ENCODE results near the gene FBXW8. TPM values are rescaled to one million over a fixed set of nuclear protein-coding genes. Genes with fewer than 3 reads are reported as not detected.

FBXW8 gene
- total RNA-seq, 2 donors from 2014 or later: 26.1 to 34.7 TPM

DNA sequence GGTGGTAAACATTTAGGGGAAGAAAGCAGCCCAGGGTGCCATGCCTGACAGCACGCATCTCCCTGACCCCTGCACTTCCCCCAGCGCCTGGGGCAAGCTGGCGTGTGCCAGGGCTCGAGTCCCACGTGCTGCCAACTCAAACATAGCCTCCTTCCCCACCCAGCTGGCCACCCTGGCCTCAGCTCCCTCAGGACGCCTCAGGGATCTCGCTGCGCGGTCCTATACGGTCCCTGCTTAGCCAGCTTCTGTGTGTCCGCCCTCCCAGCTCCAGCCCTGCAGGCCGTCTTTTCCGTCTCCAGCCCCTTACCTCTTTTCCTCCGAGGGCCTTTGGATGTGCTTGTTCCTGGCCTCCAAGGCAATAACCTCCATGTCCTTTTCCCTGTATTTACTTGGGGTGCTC, 117.5 kb downstream of the FBXW8 start:
- Mint-ChIP-seq H3K4me1 (peaks cover 10% of the 10 kb centered on the region), H3K9me3 (no peaks in the 10 kb centered on the region), H3K36me3 (ENCODE audit: low read depth) (peaks cover 39% of the 10 kb centered on the region), H3K27ac (no peak overlapping the region), H3K27me3 (ENCODE audit: insufficient read depth) (no peaks in the 10 kb centered on the region), H3K4me3 (no peak overlapping the region)
- no peak overlapping the region for H3K9ac ChIP-seq (ENCODE audit: extremely low read depth, low read length, poor library complexity, severe bottlenecking)
- DNase-seq: peak; percentile 38
- no peaks in the 10 kb centered on the region for H3K9me3 ChIP-seq (ENCODE audit: control insufficient read depth, low read length)
- H3K27me3 ChIP-seq (ENCODE audit: control insufficient read depth, insufficient read depth, low read length, poor library complexity, severe bottlenecking): no peaks in the 10 kb centered on the region
- no peak overlapping the region for H3K4me3 ChIP-seq (ENCODE audit: low read length)
- WGBS, 2 experiments (ENCODE audit: insufficient coverage in 1 of 2, insufficient read length in 1 of 2): 91 to 93% methylated on average over 11 to 14 of the region's 14 CpGs
- peaks cover 2% of the 10 kb centered on the region for H3K4me1 ChIP-seq (ENCODE audit: control insufficient read depth, insufficient read depth, low read length)
- H3K36me3 ChIP-seq (ENCODE audit: control insufficient read depth, insufficient read depth, low read length): peaks cover 32% of the 10 kb centered on the region
- H3K27ac ChIP-seq (ENCODE audit: low read depth, low read length): no peak overlapping the region
- TF ChIP-seq, protein P1, sequence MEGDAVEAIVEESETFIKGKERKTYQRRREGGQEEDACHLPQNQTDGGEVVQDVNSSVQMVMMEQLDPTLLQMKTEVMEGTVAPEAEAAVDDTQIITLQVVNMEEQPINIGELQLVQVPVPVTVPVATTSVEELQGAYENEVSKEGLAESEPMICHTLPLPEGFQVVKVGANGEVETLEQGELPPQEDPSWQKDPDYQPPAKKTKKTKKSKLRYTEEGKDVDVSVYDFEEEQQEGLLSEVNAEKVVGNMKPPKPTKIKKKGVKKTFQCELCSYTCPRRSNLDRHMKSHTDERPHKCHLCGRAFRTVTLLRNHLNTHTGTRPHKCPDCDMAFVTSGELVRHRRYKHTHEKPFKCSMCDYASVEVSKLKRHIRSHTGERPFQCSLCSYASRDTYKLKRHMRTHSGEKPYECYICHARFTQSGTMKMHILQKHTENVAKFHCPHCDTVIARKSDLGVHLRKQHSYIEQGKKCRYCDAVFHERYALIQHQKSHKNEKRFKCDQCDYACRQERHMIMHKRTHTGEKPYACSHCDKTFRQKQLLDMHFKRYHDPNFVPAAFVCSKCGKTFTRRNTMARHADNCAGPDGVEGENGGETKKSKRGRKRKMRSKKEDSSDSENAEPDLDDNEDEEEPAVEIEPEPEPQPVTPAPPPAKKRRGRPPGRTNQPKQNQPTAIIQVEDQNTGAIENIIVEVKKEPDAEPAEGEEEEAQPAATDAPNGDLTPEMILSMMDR (conservative IDR thresholded peaks at IDR 0.05): no peak

DNA sequence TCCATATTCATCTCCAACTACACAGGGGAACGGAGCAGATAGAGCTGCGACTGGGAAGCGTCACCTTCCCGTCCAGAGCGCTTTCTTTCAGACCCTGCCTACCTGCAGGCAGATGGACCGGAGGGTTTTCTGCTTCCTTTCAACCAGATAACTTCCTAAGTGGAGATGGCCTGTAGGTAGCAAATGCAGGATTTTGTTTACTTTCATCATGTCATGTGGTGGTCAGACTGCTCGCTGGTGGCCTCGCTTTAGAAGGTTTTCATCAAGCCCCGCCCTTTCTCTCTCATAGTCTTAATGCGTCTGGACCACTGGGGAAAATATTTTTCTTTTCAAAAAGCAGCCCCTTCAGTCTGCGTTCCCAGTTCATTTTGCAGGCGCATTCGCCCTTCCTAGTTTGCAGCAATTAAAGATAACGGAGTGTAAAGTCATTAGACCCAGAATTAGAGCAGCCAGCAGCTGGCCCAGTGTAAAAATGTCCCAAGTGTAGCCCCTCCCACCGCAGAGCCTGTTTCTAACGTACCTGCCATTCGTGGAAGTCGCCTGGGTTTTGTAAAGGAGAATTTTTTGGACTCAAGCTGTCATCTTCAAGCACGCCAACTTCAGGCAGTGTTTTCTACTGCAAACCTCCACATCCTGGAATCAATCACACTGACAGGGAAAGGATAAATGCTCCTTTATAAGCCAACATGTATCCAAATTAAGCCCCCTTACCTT, 119.6 kb downstream of the FBXW8 start:
- 90 to 92% methylated on average over 13 to 19 of the region's 19 CpGs for WGBS, 2 experiments (ENCODE audit: insufficient coverage in 1 of 2, insufficient read length in 1 of 2)
- Mint-ChIP-seq H3K27me3 (ENCODE audit: insufficient read depth) (no peaks in the 10 kb centered on the region), H3K9me3 (no peaks in the 10 kb centered on the region), H3K4me3 (no peak overlapping the region), H3K36me3 (ENCODE audit: low read depth) (peaks cover 35% of the 10 kb centered on the region), H3K27ac (no peak overlapping the region), H3K4me1 (peaks cover 19% of the 10 kb centered on the region)
- Histone ChIP-seq H3K4me1 (ENCODE audit: control insufficient read depth, insufficient read depth, low read length) (peaks cover 8% of the 10 kb centered on the region), H3K36me3 (ENCODE audit: control insufficient read depth, insufficient read depth, low read length) (peaks cover 14% of the 10 kb centered on the region), H3K4me3 (ENCODE audit: low read length) (no peak overlapping the region), H3K9me3 (ENCODE audit: control insufficient read depth, low read length) (no peaks in the 10 kb centered on the region), H3K27ac (ENCODE audit: low read depth, low read length) (no peak overlapping the region), H3K9ac (ENCODE audit: extremely low read depth, low read length, poor library complexity, severe bottlenecking) (no peak overlapping the region), H3K27me3 (ENCODE audit: control insufficient read depth, insufficient read depth, low read length, poor library complexity, severe bottlenecking) (no peaks in the 10 kb centered on the region)
- peak; percentile 32 for DNase-seq
- TF ChIP-seq, protein P1 (conservative IDR thresholded peaks at IDR 0.05): no peak

DNA sequence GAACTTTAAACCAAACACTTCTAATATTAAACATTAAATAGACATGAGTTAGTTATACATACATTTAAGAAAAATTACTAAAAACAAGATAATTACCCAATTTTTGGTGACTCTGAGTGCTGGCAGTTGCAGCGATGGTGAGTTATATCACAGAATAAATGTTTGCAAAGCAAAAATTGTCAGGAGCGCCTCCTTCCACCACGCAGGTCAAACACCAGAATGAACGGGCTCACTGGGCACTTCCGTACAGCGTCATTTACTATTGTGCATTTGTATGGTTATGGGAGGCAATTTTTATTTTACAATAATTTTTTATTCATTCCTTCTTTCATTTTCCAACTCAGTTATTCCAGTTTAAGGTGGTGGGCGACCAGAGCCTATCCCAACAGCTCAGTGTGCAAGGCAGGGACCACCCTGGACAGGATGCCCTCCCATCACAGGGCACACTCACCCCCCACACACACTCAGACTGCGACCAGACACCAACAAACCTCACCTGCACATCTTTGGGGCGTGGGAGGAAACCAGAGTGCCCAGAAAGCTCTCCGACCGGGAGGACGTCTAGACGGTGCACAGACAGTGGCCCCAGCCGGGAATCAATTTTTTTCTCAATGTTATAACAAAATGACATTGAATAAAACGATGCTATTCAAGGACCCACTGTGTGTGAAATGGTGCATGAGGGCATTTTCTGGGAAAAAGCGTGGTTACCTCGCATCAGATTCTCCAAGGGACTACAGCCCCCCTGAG, 121.3 kb downstream of the FBXW8 start:
- no peak overlapping the region for H3K9ac ChIP-seq (ENCODE audit: extremely low read depth, low read length, poor library complexity, severe bottlenecking)

More for the DNA sequence above, 121.3 kb downstream of the FBXW8 start:
- Mint-ChIP-seq H3K4me3 (no peak overlapping the region), H3K27me3 (ENCODE audit: insufficient read depth) (no peaks in the 10 kb centered on the region), H3K36me3 (ENCODE audit: low read depth) (peaks cover 25% of the 10 kb centered on the region), H3K4me1 (peaks cover 9% of the 10 kb centered on the region), H3K27ac (no peak overlapping the region), H3K9me3 (no peaks in the 10 kb centered on the region)
- TF ChIP-seq, protein P1 (conservative IDR thresholded peaks at IDR 0.05): no peak
- DNase-seq: peak; percentile 28
- no peaks in the 10 kb centered on the region for H3K9me3 ChIP-seq (ENCODE audit: control insufficient read depth, low read length)
- peaks cover 6% of the 10 kb centered on the region for H3K4me1 ChIP-seq (ENCODE audit: control insufficient read depth, insufficient read depth, low read length)
- 94 to 99% methylated on average over 12 to 15 of the region's 17 CpGs for WGBS, 2 experiments (ENCODE audit: insufficient coverage in 1 of 2, insufficient read length in 1 of 2)
- H3K27ac ChIP-seq (ENCODE audit: low read depth, low read length): peak overlapping the region; percentile 60
- H3K36me3 ChIP-seq (ENCODE audit: control insufficient read depth, insufficient read depth, low read length): peaks cover 10% of the 10 kb centered on the region
- no peaks in the 10 kb centered on the region for H3K27me3 ChIP-seq (ENCODE audit: control insufficient read depth, insufficient read depth, low read length, poor library complexity, severe bottlenecking)
- H3K4me3 ChIP-seq (ENCODE audit: low read length): no peak overlapping the region

All from endodermal cell (in vitro differentiated cells).